Stimulated activated CD4-positive, alpha-beta T cell treated with anti-CD3 and anti-CD28 coated beads, TNF-alpha, amount 100 ng/mL, for 48 hours (primary cell): ENCODE results near the gene SUGCT.
"Not testable (repeated sequence)": the region's sequence is repeated elsewhere in the genome, so short reads cannot be mapped to it uniquely, and the experiment has no call there.

Source experiments
- DNase-seq, 3 donors: peaks; one replicate each; pipeline ENCODE4 v3.0.0-alpha.2; 2020; ENCODE audit warnings: low read depth in 3 of 3

Gene SUGCT

GRCh38 chr7:40248681-40249080 is 113.9 kb downstream of the SUGCT start:
- no peak for DNase-seq

- DNase-seq: not testable (repeated sequence)
Observed at GRCh38 chr7:40253444-40253843, 118.6 kb downstream of the SUGCT start.

GRCh38 chr7:40263752-40264390 is 129.1 kb downstream of the SUGCT start:
- DNase-seq: no peak

- DNase-seq: no peak
Observed at GRCh38 chr7:40267583-40267982, 132.8 kb downstream of the SUGCT start.

GRCh38 chr7:40268810-40269209 is 134.0 kb downstream of the SUGCT start:
- DNase-seq: not testable (repeated sequence)

- DNase-seq: no peak
Observed at GRCh38 chr7:40276061-40276460, 141.3 kb downstream of the SUGCT start.

- no peak for DNase-seq
Observed at GRCh38 chr7:40279991-40280390, 145.2 kb downstream of the SUGCT start.

- DNase-seq: no peak
Observed at GRCh38 chr7:40282858-40283257, 148.1 kb downstream of the SUGCT start.

GRCh38 chr7:40283391-40283790 is 148.6 kb downstream of the SUGCT start:
- no peak for DNase-seq

- no peak for DNase-seq
Observed at GRCh38 chr7:40288827-40289226, 154.0 kb downstream of the SUGCT start.

- no peak for DNase-seq
Observed at GRCh38 chr7:40297741-40298311, 163.0 kb downstream of the SUGCT start.

GRCh38 chr7:40298421-40298820 is 163.6 kb downstream of the SUGCT start:
- no peak for DNase-seq

- no peak for DNase-seq
Observed at GRCh38 chr7:40299097-40299496, 164.3 kb downstream of the SUGCT start.

- no peak for DNase-seq
Observed at GRCh38 chr7:40300146-40300670, 165.4 kb downstream of the SUGCT start.

- DNase-seq: no peak
Observed at GRCh38 chr7:40301486-40302068, 166.8 kb downstream of the SUGCT start.

- no peak for DNase-seq
Observed at GRCh38 chr7:40303996-40304395, 169.2 kb downstream of the SUGCT start.

- no peak for DNase-seq
Observed at GRCh38 chr7:40305229-40305628, 170.4 kb downstream of the SUGCT start.

GRCh38 chr7:40306025-40306424 is 171.2 kb downstream of the SUGCT start:
- DNase-seq: no peak

GRCh38 chr7:40306596-40306995 is 171.8 kb downstream of the SUGCT start:
- no peak for DNase-seq

- no peak for DNase-seq
Observed at GRCh38 chr7:40310258-40310657, 175.5 kb downstream of the SUGCT start.

- DNase-seq: no peak
Observed at GRCh38 chr7:40311307-40311706, 176.5 kb downstream of the SUGCT start.

GRCh38 chr7:40315277-40315676 is 180.5 kb downstream of the SUGCT start:
- no peak for DNase-seq

GRCh38 chr7:40316176-40316575 is 181.4 kb downstream of the SUGCT start:
- no peak for DNase-seq
